Effector memory CD4-positive, alpha-beta T cell (primary cell): ENCODE results near the gene FAM83F.
"Not testable (repeated sequence)": the region's sequence is repeated elsewhere in the genome, so short reads cannot be mapped to it uniquely, and the experiment has no call there.

Source experiments
- DNase-seq, 3 donors: peaks; one replicate each; pipeline ENCODE4 v3.0.0-alpha.2; 2020
- H3K27ac ChIP-seq: 2 replicates; pipeline ENCODE4 v1.7.0; 2013; ENCODE audit warnings: mild to moderate bottlenecking, low read length, moderate library complexity; ENCODE audit not compliant: insufficient read depth, poor library complexity, severe bottlenecking
- H3K27me3 ChIP-seq: replicated peaks from 2 replicates; pipeline ENCODE4 v1.7.0; 2013; ENCODE audit warnings: mild to moderate bottlenecking, low read length; ENCODE audit not compliant: insufficient read depth, control insufficient read depth, poor library complexity, severe bottlenecking
- H3K36me3 ChIP-seq: 2 replicates; pipeline ENCODE4 v1.7.0; 2013; ENCODE audit warnings: mild to moderate bottlenecking, low read length, moderate library complexity; ENCODE audit not compliant: control insufficient read depth, insufficient read depth
- H3K4me1 ChIP-seq: 2 replicates; pipeline ENCODE4 v1.7.0; 2013; ENCODE audit warnings: low read length, mild to moderate bottlenecking; ENCODE audit not compliant: control insufficient read depth, insufficient read depth, poor library complexity, severe bottlenecking
- H3K4me3 ChIP-seq: 2 replicates; pipeline ENCODE4 v1.7.0; 2013; ENCODE audit warnings: low read length, low read depth, mild to moderate bottlenecking; ENCODE audit not compliant: insufficient read depth, poor library complexity, severe bottlenecking
- H3K9me3 ChIP-seq: 2 replicates; pipeline ENCODE4 v1.7.0; 2013; ENCODE audit warnings: mild to moderate bottlenecking, low read length, moderate library complexity; ENCODE audit not compliant: control insufficient read depth
- total RNA-seq, 3 donors: gene quantifications; one replicate each; lab custom pipeline; 2026; lab: John Stamatoyannopoulos, UW

The FAM83F gene
- 0.78 to 0.97 (median 0.86) reads per million in 3 donors for total RNA-seq

DNA sequence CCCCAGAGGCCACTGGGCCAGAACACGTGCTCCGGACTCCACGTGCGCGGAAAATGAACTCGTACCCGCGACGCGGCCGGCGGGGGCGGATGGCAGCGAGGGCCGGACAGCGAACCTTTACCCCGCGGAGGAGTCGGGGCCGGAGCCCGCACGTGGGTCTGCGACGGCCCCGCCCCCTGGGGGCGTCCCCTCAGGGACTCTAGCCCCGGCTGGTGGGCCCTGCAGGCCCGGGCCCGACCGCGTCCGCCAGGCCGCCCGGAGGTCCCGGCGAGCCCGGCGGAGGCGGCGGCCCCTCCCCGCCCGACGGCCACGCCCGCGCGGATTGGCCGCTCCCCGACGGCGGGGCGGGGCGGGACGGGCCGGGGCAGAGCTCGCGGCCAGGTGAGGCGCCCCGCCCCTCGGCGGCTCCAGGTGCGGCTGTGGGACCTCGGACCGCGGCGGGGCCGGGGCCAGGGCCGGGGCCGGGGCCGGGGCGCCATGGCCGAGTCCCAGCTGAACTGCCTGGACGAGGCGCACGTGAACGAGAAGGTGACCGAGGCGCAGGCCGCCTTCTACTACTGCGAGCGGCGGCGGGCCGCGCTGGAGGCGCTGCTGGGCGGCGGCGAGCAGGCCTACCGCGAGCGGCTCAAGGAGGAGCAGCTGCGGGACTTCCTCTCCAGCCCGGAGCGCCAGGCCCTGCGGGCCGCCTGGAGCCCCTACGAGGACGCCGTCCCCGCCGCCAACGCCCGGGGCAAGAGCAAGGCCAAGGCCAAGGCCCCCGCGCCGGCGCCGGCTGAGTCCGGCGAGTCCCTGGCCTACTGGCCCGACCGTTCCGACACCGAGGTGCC is at the start of gene FAM83F:
Gene FAM83F (plus strand): TSS at position 389 of the 827 bp plus-strand sequence. CDS start 89 bp downstream, at position 478.
- peak in 1 of 3 donors; percentile 24 for DNase-seq
- Histone ChIP-seq H3K27ac (no peak within 1 kb of the TSS), H3K4me1 (peaks cover 12% of the 10 kb centered on the region), H3K27me3 (peaks cover 10% of the 10 kb centered on the region), H3K4me3 (peak within 1 kb of the TSS; percentile 32), H3K36me3 (no peaks in the 10 kb centered on the region), H3K9me3 (no peaks in the 10 kb centered on the region)

DNA sequence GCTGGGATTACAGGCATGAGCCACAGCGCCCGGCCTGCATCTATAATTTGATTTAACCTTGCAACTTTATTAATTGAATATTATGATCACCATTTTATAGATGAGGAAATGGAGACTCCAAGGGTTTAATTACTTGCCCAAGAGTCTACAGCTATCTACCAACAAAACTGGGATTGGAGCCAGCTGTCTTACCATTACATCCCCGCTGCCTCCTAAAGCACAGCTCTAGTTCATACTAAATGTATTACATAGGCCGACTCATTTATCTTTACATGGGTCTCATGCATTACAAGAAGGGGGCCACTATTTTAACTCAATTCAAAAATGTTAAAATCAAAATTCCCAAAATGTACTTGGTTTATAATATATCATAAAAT is 48.6 kb upstream of the FAM83F start:
- Histone ChIP-seq H3K36me3 (peaks cover 29% of the 10 kb centered on the region), H3K9me3 (no peaks in the 10 kb centered on the region), H3K4me3 (no peak overlapping the region), H3K27me3 (no peaks in the 10 kb centered on the region), H3K27ac (peak overlapping the region; percentile 34), H3K4me1 (peaks cover 85% of the 10 kb centered on the region)
- no peak for DNase-seq

DNA sequence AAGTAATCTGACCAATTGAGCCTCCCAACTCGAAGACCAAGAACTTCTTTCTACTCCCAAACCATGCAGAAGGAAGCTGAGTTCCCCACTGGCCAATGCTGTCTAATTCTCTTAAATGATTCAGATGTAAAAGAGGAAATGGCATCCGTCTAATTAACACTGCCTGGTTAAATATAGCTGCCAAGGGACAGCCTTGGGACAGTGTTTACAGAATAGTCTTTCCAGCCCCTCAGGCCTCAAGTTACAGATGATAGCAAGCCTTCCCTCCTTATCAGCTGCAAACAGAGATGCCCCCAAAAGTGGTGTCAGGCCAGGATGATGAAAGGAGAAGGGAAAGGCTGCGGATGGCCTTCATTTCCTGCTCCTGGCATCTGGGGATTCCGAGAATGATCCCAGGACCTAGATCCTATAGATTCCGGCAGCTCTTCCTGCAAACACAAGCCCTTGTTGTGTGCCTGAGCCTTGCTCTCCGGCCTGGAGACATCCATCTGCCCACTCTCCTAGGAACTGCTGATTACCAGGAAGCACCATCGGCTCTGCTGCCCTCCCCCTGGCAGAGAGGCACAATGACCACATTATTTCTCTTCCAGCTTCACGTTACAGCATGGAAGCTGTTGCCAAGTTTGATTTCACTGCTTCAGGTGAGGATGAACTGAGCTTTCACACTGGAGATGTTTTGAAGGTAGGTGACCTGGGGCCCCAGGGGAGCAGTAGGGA is 48.1 kb upstream of the FAM83F start:
- no peak for DNase-seq
- no peaks in the 10 kb centered on the region for H3K9me3 ChIP-seq
- peaks cover 85% of the 10 kb centered on the region for H3K4me1 ChIP-seq
- H3K4me3 ChIP-seq, result no peak overlapping the region
- peaks cover 29% of the 10 kb centered on the region for H3K36me3 ChIP-seq
- H3K27ac ChIP-seq, result peak overlapping the region; percentile 34
- H3K27me3 ChIP-seq, result no peaks in the 10 kb centered on the region

DNA sequence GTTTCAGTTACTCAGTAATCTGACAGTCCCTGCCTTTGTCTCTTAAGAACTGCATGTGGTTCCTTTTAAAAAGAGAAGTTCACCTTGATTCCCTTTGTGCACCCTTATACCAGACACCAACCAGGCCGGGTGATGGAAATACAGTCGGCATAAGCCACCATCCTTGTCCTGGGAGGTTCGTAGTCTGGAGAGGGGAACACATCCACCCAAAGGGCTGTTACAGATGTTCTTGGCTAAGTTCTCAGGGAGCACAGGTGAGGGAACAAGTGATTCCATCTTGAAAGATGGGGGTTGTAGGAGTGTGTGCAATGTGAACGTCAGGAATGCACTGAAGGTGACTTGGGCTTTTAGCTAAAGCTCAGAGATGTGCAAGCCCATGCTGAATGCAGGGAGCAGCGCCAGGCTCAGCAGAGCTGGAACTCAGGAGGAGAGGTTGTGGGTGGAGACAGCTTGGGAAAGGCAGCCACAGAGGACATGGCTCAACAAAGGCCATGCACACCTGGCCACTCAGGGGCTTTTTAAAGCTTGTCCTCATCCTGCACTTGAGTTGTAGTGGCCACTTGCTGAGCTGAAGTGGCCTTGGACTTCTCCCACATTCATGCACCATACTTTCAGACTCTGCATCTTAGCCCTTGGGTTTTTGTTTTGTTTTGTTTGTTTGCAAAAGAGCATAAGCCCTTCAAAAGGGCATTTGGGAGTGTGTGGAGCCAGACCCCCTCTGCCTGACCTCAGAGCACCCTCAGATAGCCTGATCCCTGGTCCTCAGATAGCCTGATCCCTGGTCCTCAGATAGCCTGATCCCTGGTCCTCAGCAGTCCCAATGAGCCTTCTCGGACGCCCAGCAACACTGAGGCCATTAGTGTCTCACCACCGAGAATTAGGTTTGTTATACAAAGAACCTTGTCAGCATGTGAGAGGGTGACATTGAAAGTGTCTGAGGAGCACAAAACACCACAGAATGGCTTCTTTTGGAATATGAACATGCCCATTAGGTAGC is 47.2 kb upstream of the FAM83F start:
- Histone ChIP-seq H3K27me3 (no peaks in the 10 kb centered on the region), H3K4me1 (peaks cover 85% of the 10 kb centered on the region), H3K4me3 (no peak overlapping the region), H3K36me3 (peaks cover 29% of the 10 kb centered on the region), H3K9me3 (no peaks in the 10 kb centered on the region), H3K27ac (peak overlapping the region; percentile 16)
- no peak for DNase-seq

DNA sequence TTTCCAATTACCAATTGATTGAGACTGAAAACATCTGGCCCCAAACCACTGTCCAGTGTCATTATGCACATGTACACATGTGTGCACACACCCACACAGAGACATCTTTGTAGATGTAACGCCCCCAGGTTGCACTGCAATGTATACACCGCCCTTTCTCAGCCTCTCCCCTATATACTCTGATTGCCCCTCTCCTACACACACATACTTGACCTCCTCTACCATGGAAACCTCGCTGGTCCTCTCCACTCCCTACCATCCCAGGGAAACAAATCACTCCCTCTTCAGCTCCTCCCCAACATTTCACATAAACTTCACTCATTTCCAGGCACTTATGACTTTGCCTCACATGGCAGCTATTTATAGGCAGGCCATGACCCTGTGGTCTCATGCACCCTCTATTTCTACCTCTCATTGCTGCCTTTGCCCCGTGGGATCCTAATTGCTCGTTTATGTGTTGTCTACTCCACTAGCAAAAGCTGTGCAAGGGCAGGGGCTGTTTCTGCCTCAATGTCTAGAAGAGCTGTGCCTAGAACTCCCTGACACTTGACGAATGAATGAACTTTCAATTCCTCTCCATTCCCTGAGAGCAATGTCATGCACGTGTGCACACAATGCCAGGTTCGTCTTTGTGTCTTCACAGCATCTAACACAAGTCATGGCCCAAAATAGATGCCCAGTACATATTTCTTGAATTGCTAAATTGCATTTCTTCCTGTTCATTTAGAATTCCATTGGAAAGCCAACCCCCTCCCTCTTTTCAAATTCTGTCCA is 44.6 kb upstream of the FAM83F start:
- Histone ChIP-seq H3K4me1 (peaks cover 76% of the 10 kb centered on the region), H3K9me3 (no peaks in the 10 kb centered on the region), H3K27me3 (no peaks in the 10 kb centered on the region), H3K36me3 (peaks cover 43% of the 10 kb centered on the region), H3K27ac (no peak overlapping the region), H3K4me3 (no peak overlapping the region)
- no peak for DNase-seq

DNA sequence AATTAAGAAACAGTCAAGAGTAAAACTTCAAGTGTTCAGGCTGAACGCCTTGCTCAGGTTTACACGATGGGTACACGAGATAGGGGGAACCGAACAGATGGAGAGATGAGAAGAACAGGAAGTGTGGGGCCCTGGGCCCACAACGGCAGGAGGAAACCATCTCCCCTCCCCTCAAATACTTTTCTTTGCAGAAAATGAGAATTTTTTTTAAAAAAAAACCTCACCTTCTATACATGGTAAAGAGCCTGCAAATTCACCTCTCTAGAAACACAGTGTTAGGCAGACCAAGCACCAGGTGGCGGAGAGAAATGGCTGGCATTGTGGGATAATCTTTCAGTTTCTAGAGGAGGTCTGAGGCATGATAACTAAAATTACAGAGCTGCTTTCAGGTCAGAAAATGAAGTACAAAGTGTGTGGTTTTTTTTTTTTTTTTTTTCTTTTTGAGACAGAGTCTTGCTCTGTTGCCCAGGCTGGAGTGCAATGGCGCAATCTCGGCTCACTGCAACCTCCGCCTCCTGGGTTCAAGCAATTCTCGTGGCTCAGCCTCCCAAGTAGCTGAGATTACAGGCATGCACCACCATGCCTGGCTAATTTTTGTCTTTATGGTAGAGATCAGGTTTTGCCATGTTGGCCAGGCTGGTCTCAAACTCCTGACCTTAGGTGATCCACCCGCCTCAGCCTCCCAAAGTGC is 43.0 kb upstream of the FAM83F start:
- Histone ChIP-seq H3K4me3 (peak overlapping the region; percentile 7), H3K4me1 (peaks cover 69% of the 10 kb centered on the region), H3K36me3 (peaks cover 55% of the 10 kb centered on the region), H3K27ac (peak overlapping the region; percentile 38)
- H3K27me3 ChIP-seq, H3K9me3 ChIP-seq, DNase-seq: not testable (repeated sequence)

DNA sequence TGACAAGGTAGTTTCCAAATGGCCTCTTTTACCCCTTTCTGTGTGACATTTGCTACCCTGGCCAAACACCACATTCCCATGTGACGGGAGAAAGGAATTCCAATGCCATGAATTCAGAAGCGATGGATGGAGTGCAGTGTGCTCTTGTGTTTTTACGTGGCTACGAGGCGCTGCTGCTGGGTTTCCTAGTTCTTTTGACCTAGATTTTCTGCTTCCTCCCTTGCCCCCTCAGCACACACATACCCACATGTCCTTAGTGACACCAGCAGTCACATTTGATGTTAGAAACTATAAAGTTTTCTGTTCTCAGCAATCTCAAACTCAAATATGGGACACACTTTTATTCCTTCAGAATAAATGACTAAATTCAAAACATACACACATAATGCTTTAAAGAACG is 42.4 kb upstream of the FAM83F start:
- peaks cover 61% of the 10 kb centered on the region for H3K36me3 ChIP-seq
- peak overlapping the region; percentile 7 for H3K4me3 ChIP-seq
- H3K27ac ChIP-seq, result peak overlapping the region; percentile 38

DNA sequence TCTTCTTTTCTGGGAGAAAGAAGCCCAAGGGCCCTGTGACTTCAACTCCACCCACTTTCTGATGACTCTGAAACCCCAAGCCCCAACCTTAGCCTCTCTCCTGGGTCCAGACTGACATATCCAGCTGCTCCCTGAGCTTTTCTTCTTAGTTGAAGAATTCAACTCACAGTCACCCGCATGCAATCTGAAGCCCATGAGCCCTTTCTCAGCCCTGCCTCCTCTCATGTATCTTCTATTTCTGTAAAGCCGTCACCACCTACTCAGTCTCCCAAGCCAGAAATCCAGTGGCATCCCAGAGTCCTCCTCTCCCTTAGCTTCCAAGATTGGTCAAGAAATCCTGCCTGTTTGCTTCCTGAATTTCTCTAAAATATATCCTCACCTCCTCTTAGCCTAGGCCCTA is 41.7 kb upstream of the FAM83F start:
- Histone ChIP-seq H3K9me3 (no peaks in the 10 kb centered on the region), H3K36me3 (peaks cover 60% of the 10 kb centered on the region), H3K27ac (peak overlapping the region; percentile 38), H3K4me3 (no peak overlapping the region), H3K27me3 (no peaks in the 10 kb centered on the region), H3K4me1 (peaks cover 67% of the 10 kb centered on the region)
- no peak for DNase-seq

More for the DNA sequence above, 42.4 kb upstream of the FAM83F start:
- DNase-seq, result no peak
- Histone ChIP-seq H3K9me3 (no peaks in the 10 kb centered on the region), H3K4me1 (peaks cover 69% of the 10 kb centered on the region), H3K27me3 (no peaks in the 10 kb centered on the region)
